Neutrophil (primary cell): Measurements from ENCODE around the gene LAPTM5.

Experiments
- H3K27ac ChIP-seq: fragments of 200-600 bp; sonication (generic); 2 replicates; pipeline ENCODE4 v1.5.1; 2016; ENCODE audit warnings: mild to moderate bottlenecking, moderate library complexity
- H3K27me3 ChIP-seq: fragments of 200-600 bp; sonication (generic); 2 replicates; pipeline ENCODE4 v1.6.0; 2016; ENCODE audit warnings: mild to moderate bottlenecking
- H3K36me3 ChIP-seq: fragments of 200-600 bp; sonication (generic); 2 replicates; pipeline ENCODE4 v1.5.1; 2017
- H3K4me1 ChIP-seq, 2 experiments: fragments of 200-600 bp in 1 of 2; sonication (generic) in 1 of 2; 1 replicate in 1 of 2; 2 replicates in 1 of 2; pipeline versions ENCODE4 v1.5.1 to v1.6.1; 2013 to 2016; ENCODE audit warnings: low read depth in 1 of 2, low read length in 1 of 2, mild to moderate bottlenecking in 1 of 2, moderate library complexity in 1 of 2; ENCODE audit not compliant: control insufficient read depth in 1 of 2, insufficient read depth in 1 of 2
- H3K4me3 ChIP-seq, 2 experiments: fragments of 200-600 bp in 1 of 2; sonication (generic) in 1 of 2; 1 replicate in 1 of 2; 2 replicates in 1 of 2; pipeline ENCODE4 v1.5.1; 2013 to 2016; ENCODE audit warnings: low read depth in 1 of 2, low read length in 1 of 2, mild to moderate bottlenecking in 1 of 2, moderate library complexity in 1 of 2
- H3K9me3 ChIP-seq: fragments of 200-600 bp; sonication (generic); 2 replicates; pipeline ENCODE4 v1.5.1; 2016
- CTCF ChIP-seq: fragments of 200-600 bp; sonication (generic); IDR thresholded peaks from 2 replicates; pipeline ENCODE4 v1.5.1; 2016; ENCODE audit warnings: antibody characterized with exemption

LAPTM5 gene

GRCh38 chr1:30789388-30790255 lies 32.0 kb upstream of the LAPTM5 start:
- Histone ChIP-seq H3K4me3 (no peak overlapping the region), H3K36me3 (no peaks in the 10 kb centered on the region), H3K9me3 (no peaks in the 10 kb centered on the region), H3K27me3 (peaks cover 46% of the 10 kb centered on the region), H3K27ac (no peak overlapping the region), H3K4me1 (no peaks in the 10 kb centered on the region)
- no peak for TF ChIP-seq CTCF

GRCh38 chr1:30788580-30789387 lies 31.2 kb upstream of the LAPTM5 start:
- peaks cover 44% of the 10 kb centered on the region for H3K27me3 ChIP-seq

GRCh38 chr1:30787856-30788495 lies 30.4 kb upstream of the LAPTM5 start:
- peaks cover 36% of the 10 kb centered on the region for H3K27me3 ChIP-seq
- no peaks in the 10 kb centered on the region for H3K36me3 ChIP-seq
- H3K4me3 ChIP-seq, result no peak overlapping the region
- H3K4me1 ChIP-seq, result peaks cover 15% of the 10 kb centered on the region in 2 experiments
- no peak overlapping the region for H3K27ac ChIP-seq
- no peak for TF ChIP-seq CTCF
- H3K9me3 ChIP-seq, result no peaks in the 10 kb centered on the region

More at GRCh38 chr1:30788580-30789387, 31.2 kb upstream of the LAPTM5 start:
- no peak for TF ChIP-seq CTCF
- H3K27ac ChIP-seq, result no peak overlapping the region
- H3K36me3 ChIP-seq, result no peaks in the 10 kb centered on the region
- no peaks in the 10 kb centered on the region for H3K9me3 ChIP-seq
- peaks cover 7% of the 10 kb centered on the region in 2 experiments for H3K4me1 ChIP-seq
- H3K4me3 ChIP-seq, result no peak overlapping the region

- Histone ChIP-seq H3K9me3 (no peaks in the 10 kb centered on the region), H3K4me1 (peaks cover 22 to 23% of the 10 kb centered on the region in 2 experiments), H3K27me3 (peaks cover 31% of the 10 kb centered on the region), H3K4me3 (no peak overlapping the region), H3K27ac (no peak overlapping the region), H3K36me3 (no peaks in the 10 kb centered on the region)
- TF ChIP-seq CTCF, result no peak
Measured at GRCh38 chr1:30787266-30787665, 29.7 kb upstream of the LAPTM5 start.

- no peak overlapping the region for H3K27ac ChIP-seq
- H3K36me3 ChIP-seq, result no peaks in the 10 kb centered on the region
- peaks cover 24% of the 10 kb centered on the region for H3K27me3 ChIP-seq
- TF ChIP-seq CTCF, result no peak
- H3K4me1 ChIP-seq, result peaks cover 23 to 28% of the 10 kb centered on the region in 2 experiments
- H3K9me3 ChIP-seq, result no peaks in the 10 kb centered on the region
- H3K4me3 ChIP-seq, result no peak overlapping the region
Measured at GRCh38 chr1:30786264-30786991, 28.9 kb upstream of the LAPTM5 start.
